AG04450 (cell line): ENCODE data around the gene POLR3G. TPM values are rescaled to one million over a fixed set of nuclear protein-coding genes. Genes with fewer than 3 reads are reported as not detected.

Source experiments
- CTCF ChIA-PET: fragments of 300-600, 350-600 bp; formaldehyde crosslinking; extraction: SDS; loops from one replicate; lab custom pipeline; 2022; ENCODE audit warnings: antibody characterized with exemption, inconsistent platforms; lab: Charles Lee
- POLR2A ChIA-PET: fragments of 350-600 bp; formaldehyde crosslinking; extraction: SDS; loops from one replicate; lab custom pipeline; 2021; ENCODE audit warnings: antibody characterized with exemption, inconsistent platforms; lab: Yijun Ruan, JAX
- DNase-seq: peaks from one replicate; pipeline ENCODE4 v3.0.0-alpha.2; 2011; ENCODE audit warnings: low read depth, low spot score
- H3K27ac ChIP-seq: one replicate; pipeline ENCODE4 v1.5.1; 2012; ENCODE audit warnings: low read depth, low read length, control low read depth
- H3K27me3 ChIP-seq: one replicate; pipeline ENCODE4 v1.6.0; 2012; ENCODE audit warnings: low read length; ENCODE audit not compliant: control insufficient read depth, insufficient read depth
- H3K4me3 ChIP-seq: 2 replicates; pipeline ENCODE4 v1.5.1; 2011; ENCODE audit warnings: mild to moderate bottlenecking, low read depth, low read length, control low read depth
- H3K9me3 ChIP-seq: 2 replicates; pipeline ENCODE4 v1.5.1; 2012; ENCODE audit warnings: low read length; ENCODE audit not compliant: control insufficient read depth, insufficient read depth
- CTCF ChIP-seq: IDR thresholded peaks from 2 replicates; pipeline ENCODE4 v1.5.1; 2011; ENCODE audit warnings: low read depth, low read length, control low read depth, inconsistent platforms
- polyA plus RNA-seq: library from polyadenylated mRNA; depleted of rRNA; stranded (reverse); fragments of >200 nt; gene quantifications from 2 replicates; pipeline ENCODE4 v1.2.3, GENCODE V29; 2011

The POLR3G gene
- polyA plus RNA-seq, 1 experiment, result 7.3 TPM

- ChIA-PET POLR2A (no interaction called here), CTCF (interaction anchor here (0.8 to 1.1 kb wide), 2 partner anchors 38 to 53 kb away, joined by 3 read pairs; no protein-coding TSS in a partner anchor)
- no peak overlapping the region for H3K4me3 ChIP-seq
- no peak overlapping the region for H3K27ac ChIP-seq
- H3K9me3 ChIP-seq, result no peaks in the 10 kb centered on the region; the same call in 1 of the 2 replicates
- no peaks in the 10 kb centered on the region for H3K27me3 ChIP-seq
- DNase-seq, result no peak
- TF ChIP-seq CTCF, result no peak
Measured at GRCh38 chr5:90477621-90478215, 3.1 kb downstream of the POLR3G start.

- no peaks in the 10 kb centered on the region for H3K9me3 ChIP-seq
- CTCF ChIA-PET, result no interaction called here
- H3K4me3 ChIP-seq, result no peak overlapping the region
- POLR2A ChIA-PET, result interaction anchor here (0.7 kb wide), 1 partner anchor 18 kb away, joined by 3 read pairs; no protein-coding TSS in a partner anchor
- no peak for TF ChIP-seq CTCF
- no peak overlapping the region for H3K27ac ChIP-seq
- no peaks in the 10 kb centered on the region for H3K27me3 ChIP-seq
- no peak for DNase-seq
Measured at GRCh38 chr5:90479611-90480385, 5.1 kb downstream of the POLR3G start.

- no peak for DNase-seq
- POLR2A ChIA-PET, result no interaction called here
- no peak for TF ChIP-seq CTCF
Measured at GRCh38 chr5:90480699-90481098, 6.0 kb downstream of the POLR3G start.

GRCh38 chr5:90483206-90483605, 8.5 kb downstream of the POLR3G start:
- Histone ChIP-seq H3K9me3 (no peaks in the 10 kb centered on the region), H3K4me3 (no peak overlapping the region), H3K27ac (no peak overlapping the region), H3K27me3 (no peaks in the 10 kb centered on the region)
- DNase-seq, result no peak
- CTCF ChIA-PET, result no interaction called here
- no peak for TF ChIP-seq CTCF
- POLR2A ChIA-PET, result no interaction called here

More at GRCh38 chr5:90480699-90481098, 6.0 kb downstream of the POLR3G start:
- H3K4me3 ChIP-seq, result no peak overlapping the region
- H3K27ac ChIP-seq, result no peak overlapping the region
- H3K9me3 ChIP-seq, result no peaks in the 10 kb centered on the region
- CTCF ChIA-PET, result no interaction called here
- H3K27me3 ChIP-seq, result no peaks in the 10 kb centered on the region

- ChIA-PET POLR2A (no interaction called here), CTCF (no interaction called here)
- no peaks in the 10 kb centered on the region for H3K27me3 ChIP-seq
- no peak for TF ChIP-seq CTCF
- no peak overlapping the region for H3K4me3 ChIP-seq
- H3K27ac ChIP-seq, result no peak overlapping the region
- DNase-seq, result no peak
- H3K9me3 ChIP-seq, result no peaks in the 10 kb centered on the region
Measured at GRCh38 chr5:90484540-90484939, 9.9 kb downstream of the POLR3G start.
